Measurements from ENCODE around the gene ACTL8. TPM values are rescaled to one million over a fixed set of nuclear protein-coding genes. Genes with fewer than 3 reads are reported as not detected.

ACTL8 gene
- total RNA-seq, 1 experiment from 2014 or later, result not detected

GRCh38 chr1:17846341-17846740 is 91.2 kb downstream of the ACTL8 start:
- BruUV-seq (replicated peaks), result no TSS peak
- Histone ChIP-seq H3K36me3 (ENCODE audit: control insufficient read depth, insufficient read depth, low read length) (no peaks in the 10 kb centered on the region), H3K27ac (ENCODE audit: low read length) (no peak overlapping the region), H3K4me3 (ENCODE audit: low read depth in 2 of 2, low read length in 2 of 2) (no peak overlapping the region), H3K27me3 (ENCODE audit: control insufficient read depth, insufficient read depth, low read length) (no peaks in the 10 kb centered on the region; the same call in 1 of the 2 replicates), H3K4me1 (ENCODE audit: control insufficient read depth, insufficient read depth, low read length) (no peaks in the 10 kb centered on the region), H3K9me3 (ENCODE audit: control insufficient read depth, insufficient read depth, low read depth, low read length) (no peaks in the 10 kb centered on the region)
- in situ Hi-C loops (cut with HindIII; ENCODE audit: low pct_unique_long_range_greater_than_20kb, low sequenced_read_pairs), result no loop called here
- POLR2A ChIA-PET, result no interaction called here
- CTCF ChIA-PET, result no interaction called here
- no peak for ATAC-seq
- DNase-seq (ENCODE audit: low read depth, low spot score), result no peak
- intact Hi-C loops (cut with micrococcal nuclease; ENCODE audit: unreplicated experiment), result no loop called here
- TF ChIP-seq REST (IDR thresholded peaks at IDR 0.05; ENCODE audit: insufficient read depth in 1 of 2, low read depth in 2 of 2, low read length in 1 of 2) (no peak), CTCF (IDR thresholded peaks at IDR 0.05) (no peak), POLR2AphosphoS5 (IDR thresholded peaks at IDR 0.05; ENCODE audit: low read depth, low read length) (no peak), TCF7L2 (IDR thresholded peaks at IDR 0.05; ENCODE audit: low read depth, low read length) (no peak), SIN3A (IDR thresholded peaks at IDR 0.05; ENCODE audit: borderline replicate concordance, insufficient read depth, low read depth, low read length) (no peak)

- in situ Hi-C loops (cut with HindIII; ENCODE audit: low pct_unique_long_range_greater_than_20kb, low sequenced_read_pairs), result no loop called here
- DNase-seq (ENCODE audit: low read depth, low spot score) (no peak), ATAC-seq (no peak)
- POLR2A ChIA-PET, result no interaction called here
- BruUV-seq (replicated peaks), result no TSS peak
- Histone ChIP-seq H3K27me3 (ENCODE audit: control insufficient read depth, insufficient read depth, low read length) (no peaks in the 10 kb centered on the region; the same call in 1 of the 2 replicates), H3K27ac (ENCODE audit: low read length) (no peak overlapping the region), H3K9me3 (ENCODE audit: control insufficient read depth, insufficient read depth, low read depth, low read length) (no peaks in the 10 kb centered on the region), H3K4me1 (ENCODE audit: control insufficient read depth, insufficient read depth, low read length) (no peaks in the 10 kb centered on the region), H3K4me3 (ENCODE audit: low read depth in 2 of 2, low read length in 2 of 2) (no peak overlapping the region), H3K36me3 (ENCODE audit: control insufficient read depth, insufficient read depth, low read length) (no peaks in the 10 kb centered on the region)
- intact Hi-C loops (cut with micrococcal nuclease; ENCODE audit: unreplicated experiment), result no loop called here
- TF ChIP-seq CTCF (IDR thresholded peaks at IDR 0.05) (no peak), SIN3A (IDR thresholded peaks at IDR 0.05; ENCODE audit: borderline replicate concordance, insufficient read depth, low read depth, low read length) (no peak), TCF7L2 (IDR thresholded peaks at IDR 0.05; ENCODE audit: low read depth, low read length) (no peak), POLR2AphosphoS5 (IDR thresholded peaks at IDR 0.05; ENCODE audit: low read depth, low read length) (no peak), REST (IDR thresholded peaks at IDR 0.05; ENCODE audit: insufficient read depth in 1 of 2, low read depth in 2 of 2, low read length in 1 of 2) (no peak)
- CTCF ChIA-PET, result no interaction called here
Observed at GRCh38 chr1:17847111-17847510, 92.0 kb downstream of the ACTL8 start.

Data from Panc1 (cell line).